OCI-LY7 (cell line): ENCODE data around the gene TNFRSF17. TPM values are rescaled to one million over a fixed set of nuclear protein-coding genes. Genes with fewer than 3 reads are reported as not detected.

ENCODE experiments used
- BruUV-seq: library from RNA; stranded (reverse); fragments of 400-500 nt; replicated peaks from 2 replicates; lab custom pipeline; 2021; lab: Mats Ljungman, UMichigan
- CTCF ChIA-PET: fragments of 300-600 bp; sonication (Branson Sonifier 250); formaldehyde crosslinking; loops from one replicate; lab custom pipeline; 2022; ENCODE audit warnings: antibody characterized with exemption; ENCODE audit not compliant: unreplicated experiment; lab: Charles Lee
- POLR2A ChIA-PET: fragments of 300-600 bp; sonication (Branson Sonifier 250); formaldehyde crosslinking; loops from one replicate; lab custom pipeline; 2022; ENCODE audit warnings: antibody characterized with exemption; lab: Charles Lee
- DNase-seq: peaks from one replicate; pipeline ENCODE4 v3.0.0-alpha.2; 2015; ENCODE audit warnings: low spot score
- H2AFZ ChIP-seq: fragments of 200-600 bp; sonication (generic), shearing (Covaris generic); 2 replicates; pipeline ENCODE4 v1.6.1; 2014; ENCODE audit warnings: mild to moderate bottlenecking, antibody characterized with exemption, low read length, moderate library complexity
- H3K27ac ChIP-seq: fragments of 200-600 bp; sonication (generic); 2 replicates; pipeline ENCODE4 v1.5.1; 2014; ENCODE audit warnings: mixed run types, low read depth, mild to moderate bottlenecking, moderate library complexity, low read length, inconsistent platforms; ENCODE audit not compliant: poor library complexity, severe bottlenecking
- H3K36me3 ChIP-seq: fragments of 200-600 bp; sonication (generic); 2 replicates; pipeline ENCODE4 v1.6.1; 2014; ENCODE audit warnings: mild to moderate bottlenecking, antibody characterized with exemption, low read length, moderate library complexity, mixed read lengths; ENCODE audit not compliant: insufficient read depth
- H3K4me1 ChIP-seq: fragments of 200-600 bp; sonication (generic); 2 replicates; pipeline ENCODE4 v1.5.1; 2014; ENCODE audit warnings: mild to moderate bottlenecking, low read length; ENCODE audit not compliant: insufficient read depth, poor library complexity, severe bottlenecking
- H3K4me2 ChIP-seq: fragments of 200-600 bp; sonication (generic); 2 replicates; pipeline ENCODE4 v1.6.1; 2014; ENCODE audit warnings: mild to moderate bottlenecking, low read length
- H3K4me3 ChIP-seq: fragments of 200-600 bp; sonication (generic); 2 replicates; pipeline ENCODE4 v1.5.1; 2014; ENCODE audit warnings: mild to moderate bottlenecking, low read depth, low read length; ENCODE audit not compliant: poor library complexity, severe bottlenecking
- H3K79me2 ChIP-seq: fragments of 200-600 bp; sonication (generic); 2 replicates; pipeline ENCODE4 v1.6.1; 2016; ENCODE audit warnings: low read depth, mild to moderate bottlenecking, low read length, moderate library complexity, mixed read lengths; ENCODE audit not compliant: insufficient read depth
- H3K9me2 ChIP-seq: fragments of 200-600 bp; sonication (generic); 2 replicates; pipeline ENCODE4 v1.6.1; 2016; ENCODE audit warnings: mild to moderate bottlenecking, low read length, mixed read lengths; ENCODE audit not compliant: insufficient read depth
- H3K9me3 ChIP-seq: fragments of 200-600 bp; sonication (generic); 2 replicates; pipeline ENCODE4 v1.6.1; 2014; ENCODE audit warnings: mild to moderate bottlenecking, mixed run types, low read length, mixed read lengths
- H4K20me1 ChIP-seq: fragments of 200-600 bp; sonication (generic); 2 replicates; pipeline ENCODE4 v1.6.1; 2014; ENCODE audit warnings: mild to moderate bottlenecking, antibody characterized with exemption, low read length, moderate library complexity, mixed read lengths; ENCODE audit not compliant: insufficient read depth
- EZH2phosphoT487 ChIP-seq: fragments of 200-600 bp; sonication (generic); IDR thresholded peaks from 2 replicates; pipeline ENCODE4 v1.6.1; 2018; ENCODE audit warnings: low read depth, borderline replicate concordance, mild to moderate bottlenecking, mixed run types, antibody characterized with exemption, low read length, moderate library complexity, mixed read lengths
- intact Hi-C: fragments of 100-400 bp; cut with micrococcal nuclease; formaldehyde crosslinking; loops from one replicate; pipeline ENCODE4 v1.10.0; 2022; ENCODE audit not compliant: unreplicated experiment
- total RNA-seq, 2 experiments: library from RNA; depleted of rRNA in 1 of 2; stranded (reverse); fragments of >200 nt in 1 of 2; shearing (Covaris generic) in 1 of 2; gene quantifications; 2 replicates each; pipeline ENCODE4 v1.2.3, GENCODE V29; 2014 to 2022
- TF ChIP-seq, protein P1 (sequence below): fragments of 200-600 bp; sonication (generic); conservative IDR thresholded peaks from 2 replicates; pipeline ENCODE4 v1.5.1; 2014; ENCODE audit warnings: mild to moderate bottlenecking, antibody characterized with exemption, low read length, moderate library complexity, mixed read lengths

The TNFRSF17 gene
- total RNA-seq, 2 experiments from 2014 or later = 33.6 to 58.2 TPM

DNA sequence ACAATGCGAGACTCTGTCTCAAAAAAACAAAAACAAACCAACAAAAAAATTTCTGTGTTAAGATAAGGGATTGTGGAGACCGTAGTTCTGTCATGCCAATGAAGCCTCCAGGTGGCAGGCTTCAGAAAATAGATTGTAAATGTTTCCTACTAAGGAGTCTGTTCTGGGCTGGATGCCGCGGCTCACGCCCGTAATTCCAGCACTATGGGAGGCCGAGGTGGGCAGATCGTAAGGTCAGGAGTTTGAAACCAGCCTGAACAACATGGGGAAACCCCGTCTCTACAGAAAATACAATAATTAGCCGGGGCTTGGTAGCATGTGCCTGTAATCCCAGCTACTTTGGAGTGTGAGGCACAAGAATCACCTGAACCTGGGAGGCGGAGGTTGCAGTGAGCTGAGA is 7.1 kb downstream of the TNFRSF17 start:
- CTCF ChIA-PET = interaction anchor here (0.6 kb wide), 1 partner anchor 52 kb away, joined by 3 read pairs; no protein-coding TSS in a partner anchor
- BruUV-seq = no TSS peak
- intact Hi-C loops = no loop called here

GRCh38 chr16:11973070-11973469 is 8.1 kb downstream of the TNFRSF17 start:
- Histone ChIP-seq H3K27ac (no peak overlapping the region), H3K79me2 (peaks cover 18% of the 10 kb centered on the region; the same call in 1 of the 2 replicates), H2AFZ (no peak overlapping the region), H3K9me2 (no peaks in the 10 kb centered on the region), H3K4me3 (no peak overlapping the region), H3K36me3 (peaks cover 16% of the 10 kb centered on the region; the same call in 1 of the 2 replicates), H4K20me1 (no peaks in the 10 kb centered on the region), H3K4me2 (no peak overlapping the region), H3K4me1 (peaks cover 35% of the 10 kb centered on the region), H3K9me3 (no peaks in the 10 kb centered on the region)
- ChIA-PET CTCF (no interaction called here), POLR2A (interaction anchor here (0.6 to 0.7 kb wide), 4 partner anchors 10 to 116 kb away, joined by 3 to 5 read pairs (median 4); no protein-coding TSS in a partner anchor)
- no peak for DNase-seq
- intact Hi-C loops = no loop called here
- BruUV-seq = no TSS peak
- TF ChIP-seq EZH2phosphoT487 = no peak
- TF ChIP-seq, protein P1, sequence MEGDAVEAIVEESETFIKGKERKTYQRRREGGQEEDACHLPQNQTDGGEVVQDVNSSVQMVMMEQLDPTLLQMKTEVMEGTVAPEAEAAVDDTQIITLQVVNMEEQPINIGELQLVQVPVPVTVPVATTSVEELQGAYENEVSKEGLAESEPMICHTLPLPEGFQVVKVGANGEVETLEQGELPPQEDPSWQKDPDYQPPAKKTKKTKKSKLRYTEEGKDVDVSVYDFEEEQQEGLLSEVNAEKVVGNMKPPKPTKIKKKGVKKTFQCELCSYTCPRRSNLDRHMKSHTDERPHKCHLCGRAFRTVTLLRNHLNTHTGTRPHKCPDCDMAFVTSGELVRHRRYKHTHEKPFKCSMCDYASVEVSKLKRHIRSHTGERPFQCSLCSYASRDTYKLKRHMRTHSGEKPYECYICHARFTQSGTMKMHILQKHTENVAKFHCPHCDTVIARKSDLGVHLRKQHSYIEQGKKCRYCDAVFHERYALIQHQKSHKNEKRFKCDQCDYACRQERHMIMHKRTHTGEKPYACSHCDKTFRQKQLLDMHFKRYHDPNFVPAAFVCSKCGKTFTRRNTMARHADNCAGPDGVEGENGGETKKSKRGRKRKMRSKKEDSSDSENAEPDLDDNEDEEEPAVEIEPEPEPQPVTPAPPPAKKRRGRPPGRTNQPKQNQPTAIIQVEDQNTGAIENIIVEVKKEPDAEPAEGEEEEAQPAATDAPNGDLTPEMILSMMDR = no peak

More for the DNA sequence above, 7.1 kb downstream of the TNFRSF17 start:
- H3K4me1 ChIP-seq = peaks cover 36% of the 10 kb centered on the region
- no peaks in the 10 kb centered on the region for H3K9me3 ChIP-seq
- H3K4me2 ChIP-seq = no peak overlapping the region
- H3K27ac ChIP-seq = no peak overlapping the region
- DNase-seq = no peak
- no peak overlapping the region for H3K4me3 ChIP-seq
- H3K9me2 ChIP-seq = no peaks in the 10 kb centered on the region
- H3K79me2 ChIP-seq = peaks cover 13% of the 10 kb centered on the region; the same call in 1 of the 2 replicates
- H4K20me1 ChIP-seq = no peaks in the 10 kb centered on the region
- no peak for TF ChIP-seq EZH2phosphoT487
- TF ChIP-seq, protein P1 = peak; percentile 53
- H2AFZ ChIP-seq = no peak overlapping the region
- POLR2A ChIA-PET = interaction anchor here (0.7 kb wide), 2 partner anchors 13 to 95 kb away, joined by 3 read pairs; no protein-coding TSS in a partner anchor
- peaks cover 24% of the 10 kb centered on the region; the same call in 1 of the 2 replicates for H3K36me3 ChIP-seq

- TF ChIP-seq, protein P1 = no peak
- TF ChIP-seq EZH2phosphoT487 = no peak
- H4K20me1 ChIP-seq = no peaks in the 10 kb centered on the region
- peak overlapping the region; percentile 88 for H3K4me2 ChIP-seq
- H3K9me2 ChIP-seq = no peaks in the 10 kb centered on the region
- ChIA-PET CTCF (interaction anchor here (1.2 to 1.7 kb wide), 3 partner anchors 9 to 57 kb away, joined by 3 to 5 read pairs (median 4); partner anchors contain the start of gene TNFRSF17), POLR2A (interaction anchor here (0.5 to 3.1 kb wide), 6 partner anchors 9 to 1403 kb away, joined by 3 to 32 read pairs (median 4); partner anchors contain the start of gene TNFRSF17)
- peaks cover 46% of the 10 kb centered on the region for H3K4me1 ChIP-seq
- no peaks in the 10 kb centered on the region for H3K9me3 ChIP-seq
- peaks cover 34% of the 10 kb centered on the region; the same call in 1 of the 2 replicates for H3K79me2 ChIP-seq
- peaks cover 4% of the 10 kb centered on the region; the same call in 1 of the 2 replicates for H3K36me3 ChIP-seq
- H2AFZ ChIP-seq = peak overlapping the region; percentile 44; the same call in 1 of the 2 replicates
- no peak for DNase-seq
- H3K4me3 ChIP-seq = peak overlapping the region; percentile 98
- H3K27ac ChIP-seq = peak overlapping the region; percentile 12
- no TSS peak for BruUV-seq
- intact Hi-C loops = no loop called here
Observed at GRCh38 chr16:11976850-11977375, 11.9 kb downstream of the TNFRSF17 start.
